HG03103 (cell line): Measurements from ENCODE around the gene CYB5R4.
A peak's percentile ranks its signal among the peaks of the same experiment; 100 is the strongest.
"Not testable (repeated sequence)": the region's sequence is repeated elsewhere in the genome, so short reads cannot be mapped to it uniquely, and the experiment has no call there.

Experiments used
- ATAC-seq: cut with Tn5 transposase; IDR thresholded peaks from one replicate; pipeline ENCODE4 v1.9.1; 2021; ENCODE audit warnings: low read depth; ENCODE audit not compliant: unreplicated experiment

The CYB5R4 gene

GRCh38 chr6:83907623-83908390, 48.3 kb downstream of the CYB5R4 start:
- ATAC-seq: not testable (repeated sequence)

- ATAC-seq: no peak
Observed at GRCh38 chr6:83908813-83909212, 49.3 kb downstream of the CYB5R4 start.

- no peak for ATAC-seq
Observed at GRCh38 chr6:83911278-83911677, 51.8 kb downstream of the CYB5R4 start.

GRCh38 chr6:83914953-83915352, 55.5 kb downstream of the CYB5R4 start:
- ATAC-seq: no peak

- ATAC-seq: no peak
Observed at GRCh38 chr6:83917001-83917400, 57.5 kb downstream of the CYB5R4 start.

GRCh38 chr6:83920017-83920416, 60.5 kb downstream of the CYB5R4 start:
- ATAC-seq: no peak

- ATAC-seq: no peak
Observed at GRCh38 chr6:83921315-83921714, 61.8 kb downstream of the CYB5R4 start.

GRCh38 chr6:83927470-83927869, 68.0 kb downstream of the CYB5R4 start:
- no peak for ATAC-seq

- ATAC-seq: no peak
Observed at GRCh38 chr6:83928286-83928685, 68.8 kb downstream of the CYB5R4 start.

- not testable (repeated sequence) for ATAC-seq
Observed at GRCh38 chr6:83946201-83946833, 86.8 kb downstream of the CYB5R4 start.

GRCh38 chr6:83947983-83948382, 88.5 kb downstream of the CYB5R4 start:
- not testable (repeated sequence) for ATAC-seq

GRCh38 chr6:83948851-83949250, 89.4 kb downstream of the CYB5R4 start:
- no peak for ATAC-seq

- not testable (repeated sequence) for ATAC-seq
Observed at GRCh38 chr6:83951423-83951822, 91.9 kb downstream of the CYB5R4 start.

GRCh38 chr6:83952830-83953229, 93.3 kb downstream of the CYB5R4 start:
- ATAC-seq: no peak

GRCh38 chr6:83954371-83954770, 94.9 kb downstream of the CYB5R4 start:
- ATAC-seq: no peak

- no peak for ATAC-seq
Observed at GRCh38 chr6:83958241-83958685, 98.8 kb downstream of the CYB5R4 start.

- no peak for ATAC-seq
Observed at GRCh38 chr6:83960664-83961063, 101.2 kb downstream of the CYB5R4 start.

GRCh38 chr6:83962582-83962981, 103.1 kb downstream of the CYB5R4 start:
- peak; percentile 94 for ATAC-seq

GRCh38 chr6:83966539-83966938, 107.0 kb downstream of the CYB5R4 start:
- ATAC-seq: no peak

- ATAC-seq: no peak
Observed at GRCh38 chr6:83970582-83970981, 111.1 kb downstream of the CYB5R4 start.

- ATAC-seq: no peak
Observed at GRCh38 chr6:83974409-83975050, 115.0 kb downstream of the CYB5R4 start.
